ENCODE data around the gene KBTBD12.
"Not testable (repeated sequence)": the region's sequence is repeated elsewhere in the genome, so short reads cannot be mapped to it uniquely, and the experiment has no call there.

KBTBD12 gene, protein sequence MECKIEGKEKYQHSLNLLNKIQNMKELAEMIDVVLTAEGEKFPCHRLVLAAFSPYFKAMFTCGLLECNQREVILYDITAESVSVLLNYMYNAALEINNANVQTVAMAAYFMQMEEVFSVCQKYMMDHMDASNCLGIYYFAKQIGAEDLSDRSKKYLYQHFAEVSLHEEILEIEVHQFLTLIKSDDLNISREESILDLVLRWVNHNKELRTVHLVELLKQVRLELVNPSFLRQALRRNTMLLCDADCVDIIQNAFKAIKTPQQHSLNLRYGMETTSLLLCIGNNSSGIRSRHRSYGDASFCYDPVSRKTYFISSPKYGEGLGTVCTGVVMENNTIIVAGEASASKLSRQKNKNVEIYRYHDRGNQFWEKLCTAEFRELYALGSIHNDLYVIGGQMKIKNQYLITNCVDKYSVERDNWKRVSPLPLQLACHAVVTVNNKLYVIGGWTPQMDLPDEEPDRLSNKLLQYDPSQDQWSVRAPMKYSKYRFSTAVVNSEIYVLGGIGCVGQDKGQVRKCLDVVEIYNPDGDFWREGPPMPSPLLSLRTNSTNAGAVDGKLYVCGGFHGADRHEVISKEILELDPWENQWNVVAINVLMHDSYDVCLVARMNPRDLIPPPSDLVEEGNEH

DNA sequence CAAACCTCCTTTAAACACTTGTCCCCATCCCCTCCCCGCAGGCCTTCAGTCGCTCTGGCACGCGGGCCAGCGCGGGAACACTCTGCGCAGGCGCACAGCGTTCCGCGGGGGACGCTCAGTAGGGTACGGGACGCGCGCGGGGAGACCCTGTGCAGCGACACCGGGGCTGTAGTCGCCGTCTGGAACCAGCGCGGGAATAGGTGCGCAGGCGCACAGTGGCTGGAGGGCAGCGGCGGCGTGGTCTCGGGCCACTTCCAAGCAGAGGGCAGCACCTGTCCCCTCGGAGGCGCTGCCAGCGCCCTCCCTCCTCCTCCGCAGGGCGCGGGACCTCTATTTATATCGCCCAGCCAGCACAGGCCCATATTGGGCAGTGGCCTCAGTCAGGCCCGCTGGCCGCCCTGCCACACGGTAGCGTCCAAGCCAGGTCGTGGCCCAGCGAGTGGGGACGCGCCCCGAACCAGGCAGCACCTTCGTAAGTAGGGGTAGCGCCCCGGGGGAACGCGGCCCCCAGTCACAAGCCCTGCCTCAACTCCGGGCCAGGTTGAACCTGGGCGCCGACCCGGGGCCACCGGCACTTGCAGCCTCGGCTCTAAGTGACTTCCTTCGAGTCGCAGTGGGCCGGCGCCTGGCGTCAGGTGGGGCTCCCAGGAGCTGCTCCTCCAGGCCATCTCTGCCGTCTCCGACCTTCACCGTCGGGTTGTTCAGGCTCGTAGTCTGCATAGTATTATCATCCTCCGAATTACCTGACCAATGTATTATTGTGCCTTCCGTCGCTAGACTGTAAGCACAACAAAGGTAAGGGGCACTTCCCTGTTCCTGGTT, at the start of gene KBTBD12:
KBTBD12 (plus strand) TSS at position 118 of the 822 bp plus-strand sequence. CDS start 7,830 bp downstream, outside the sequence.
- no peak for DNase-seq

DNA sequence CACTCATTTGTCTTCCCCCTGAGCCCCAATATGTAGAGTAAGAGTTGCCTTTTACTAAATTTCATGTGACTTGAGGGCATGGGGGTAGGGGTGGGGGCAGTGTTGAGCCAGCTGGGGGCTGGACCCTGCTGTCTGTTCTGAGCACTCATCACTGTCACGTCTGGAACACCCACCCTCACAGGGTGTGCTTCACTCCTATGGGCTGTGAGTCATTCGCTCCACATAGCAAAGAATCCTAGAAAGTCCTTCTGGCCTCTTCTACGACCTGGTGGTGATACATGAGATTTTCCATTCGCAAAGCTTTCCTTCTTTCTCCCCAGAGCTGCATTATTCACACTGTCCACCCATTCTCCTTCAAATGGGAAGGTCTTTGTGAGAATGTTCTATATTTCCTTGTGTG, 49.1 kb upstream of the KBTBD12 start:
- DNase-seq: no peak

DNA sequence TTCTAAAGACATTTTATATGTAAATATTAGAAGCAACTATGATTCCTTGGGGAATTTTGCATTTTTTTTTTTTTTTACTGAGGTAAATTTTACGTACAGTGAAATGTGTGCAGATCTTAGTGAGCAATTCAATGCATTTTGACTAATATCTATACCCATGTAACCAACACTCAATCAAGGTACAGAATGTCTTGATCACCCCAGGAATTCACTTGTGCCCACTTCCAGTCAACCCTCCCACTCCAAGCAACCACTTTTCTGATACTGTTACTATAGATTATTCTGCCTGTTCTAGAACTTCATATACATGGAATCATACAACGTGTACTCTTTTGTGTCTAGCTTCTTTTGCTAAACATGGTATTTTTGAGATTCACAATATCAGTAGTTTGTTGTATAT, 47.6 kb upstream of the KBTBD12 start:
- DNase-seq: no peak

DNA sequence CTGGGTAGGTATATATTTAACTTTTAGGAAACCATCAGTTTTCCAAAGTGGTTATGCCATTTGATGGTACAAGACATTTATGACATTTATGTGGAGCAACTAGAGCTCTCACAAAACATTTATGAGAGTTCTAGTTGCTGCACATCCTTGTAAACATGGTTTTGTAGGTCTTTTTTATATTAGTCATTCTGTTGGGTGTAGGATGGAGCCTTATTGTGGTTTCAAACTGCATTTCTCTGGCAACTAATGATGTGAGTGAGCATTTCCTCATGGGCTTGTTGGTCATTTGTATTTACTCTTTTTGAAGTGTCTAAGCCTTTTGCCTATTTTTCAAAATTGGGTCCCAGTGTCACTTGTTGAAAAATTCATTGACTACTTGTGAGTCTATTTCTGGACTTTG, 47.0 kb upstream of the KBTBD12 start:
- no peak for DNase-seq

DNA sequence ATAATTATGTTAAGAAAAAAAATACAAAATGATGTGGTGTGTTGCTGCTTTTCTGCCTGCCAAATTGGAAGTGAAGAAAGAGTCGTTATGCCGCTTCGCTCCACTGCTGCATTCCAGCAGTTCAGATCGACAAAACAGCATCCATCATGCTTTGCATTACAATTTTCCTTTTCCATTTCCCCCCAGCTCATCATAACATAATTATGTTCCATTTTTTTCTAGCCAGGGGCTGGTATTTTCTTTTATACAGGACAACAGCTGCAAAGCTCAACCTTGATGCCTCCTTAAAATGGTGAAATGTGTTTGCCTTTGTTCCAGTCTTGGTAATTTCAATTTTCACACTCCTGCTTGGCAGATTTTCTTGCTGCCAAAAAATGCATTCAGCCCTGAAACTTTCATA, 44.9 kb upstream of the KBTBD12 start:
- DNase-seq: no peak

DNA sequence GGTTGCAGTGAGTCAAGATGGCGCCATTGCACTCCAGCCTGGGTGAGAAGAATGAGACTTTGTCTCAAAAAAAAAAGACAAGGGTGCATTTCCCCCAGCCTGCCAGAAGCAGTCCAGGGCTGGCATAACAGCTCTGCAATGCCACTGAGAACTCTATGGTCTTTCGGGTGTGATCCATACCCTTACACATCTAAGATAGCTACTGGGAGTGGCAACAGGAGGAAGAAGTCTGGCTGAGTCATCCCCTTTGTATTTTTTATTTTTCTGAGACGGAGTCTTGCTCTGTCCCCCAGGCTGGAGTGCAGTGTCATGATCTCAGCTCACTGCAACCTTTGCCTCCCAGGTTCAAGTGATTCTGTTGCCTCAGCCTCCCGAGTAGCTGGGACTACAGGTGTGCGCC, 40.9 kb upstream of the KBTBD12 start:
- DNase-seq: not testable (repeated sequence)

DNA sequence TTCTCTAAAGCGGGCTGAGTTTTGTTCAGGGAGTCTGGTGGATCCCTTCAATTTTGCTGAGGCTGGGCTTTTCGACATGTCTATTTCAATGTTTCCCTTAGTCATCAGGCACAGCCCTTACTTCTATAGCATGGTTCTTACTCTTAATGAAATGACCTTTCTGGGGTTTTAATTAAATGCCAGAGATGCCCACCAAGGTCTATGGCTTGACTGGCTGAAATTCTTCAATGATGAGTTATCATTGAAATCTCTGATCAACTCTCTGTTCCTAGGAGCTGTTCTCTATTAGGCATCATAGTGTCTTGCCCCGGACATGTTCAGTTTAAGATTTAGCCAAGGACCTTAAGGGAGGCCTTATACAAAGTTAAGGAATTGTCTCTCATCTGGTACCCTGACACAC, 33.4 kb upstream of the KBTBD12 start:
- DNase-seq: no peak

DNA sequence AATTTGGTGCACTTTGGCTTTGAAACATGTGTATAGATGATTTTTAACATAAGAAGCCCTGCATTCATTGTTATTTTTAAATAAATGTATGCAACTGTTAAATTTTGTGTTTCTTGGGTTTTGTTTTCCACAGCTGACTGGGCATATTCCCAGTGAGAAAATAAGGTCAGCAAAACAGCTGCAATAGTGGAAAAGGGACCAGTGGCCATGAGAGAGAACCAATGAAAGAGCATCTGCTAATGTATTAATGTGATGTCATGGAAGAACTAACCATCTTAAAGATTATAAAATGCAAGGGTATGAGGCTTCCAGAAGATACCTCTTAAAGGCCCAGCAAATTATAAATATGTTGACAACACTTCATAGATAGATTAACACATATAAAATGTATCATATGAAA, 31.0 kb upstream of the KBTBD12 start:
- no peak for DNase-seq

DNA sequence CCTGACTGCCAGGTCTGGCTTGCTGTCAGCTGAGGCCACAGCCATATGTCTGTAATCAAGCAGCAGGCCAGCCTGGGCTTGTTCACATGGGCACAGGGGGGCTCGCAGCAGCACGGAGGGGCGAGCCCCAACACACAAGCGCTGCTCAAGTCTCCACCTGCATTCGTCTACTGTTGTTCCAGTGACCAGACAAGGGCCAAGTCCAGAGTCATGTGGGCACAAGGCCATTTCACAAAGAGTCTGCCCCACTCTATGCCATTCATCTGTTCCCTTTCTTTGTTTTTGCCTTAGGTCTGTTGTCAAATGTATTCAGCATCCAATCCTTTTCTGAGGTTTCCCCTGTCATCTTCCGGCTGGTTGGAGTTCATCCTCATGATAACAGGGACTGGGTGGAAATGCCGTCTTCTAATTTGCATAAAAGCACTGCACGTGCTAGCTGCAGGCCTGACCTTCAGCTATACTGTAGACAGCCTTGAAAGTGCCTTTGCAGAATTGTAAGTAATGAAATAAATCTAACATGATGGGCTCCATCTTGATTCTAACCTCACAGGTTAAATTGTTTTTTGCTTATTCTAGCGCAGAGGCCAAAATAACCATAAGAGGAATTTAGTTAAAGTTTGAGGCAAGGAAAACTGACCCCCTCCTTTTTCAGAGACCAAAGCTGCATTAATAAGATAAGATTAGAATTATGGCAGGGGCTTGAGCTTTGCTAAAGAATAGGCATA, 28.6 kb upstream of the KBTBD12 start:
- no peak for DNase-seq

DNA sequence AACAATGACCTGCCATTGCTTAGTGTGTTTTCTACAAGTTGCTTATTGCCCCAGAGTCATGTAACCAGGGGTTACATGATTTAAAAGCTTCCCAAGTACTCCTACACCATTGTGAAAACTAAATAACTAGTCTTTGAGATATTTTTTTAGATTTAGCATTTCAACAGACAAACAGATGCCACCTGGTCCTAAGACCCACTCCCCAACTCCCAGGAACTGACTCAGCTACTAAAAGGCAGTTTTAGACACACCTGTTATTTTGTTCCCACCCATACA, 28.1 kb upstream of the KBTBD12 start:
- no peak for DNase-seq

DNA sequence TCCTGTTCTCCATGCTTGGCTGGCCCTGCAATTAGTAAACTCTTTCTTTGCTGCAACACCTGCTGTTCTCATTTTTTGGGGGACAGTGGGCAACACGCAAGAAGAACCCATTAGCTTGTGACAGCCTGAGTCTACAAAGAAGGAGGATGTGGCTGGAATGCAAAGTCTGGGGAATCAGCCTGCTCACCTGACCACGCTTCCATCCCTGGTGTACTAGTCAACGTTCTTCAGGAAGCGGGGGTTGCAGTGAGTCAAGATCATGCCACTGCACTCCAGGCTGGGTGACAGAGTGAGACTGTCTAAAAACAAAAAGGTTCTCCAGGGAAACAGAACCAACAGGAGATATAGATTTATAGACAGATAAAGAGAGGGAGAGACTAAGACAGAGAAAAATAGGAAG, 27.7 kb upstream of the KBTBD12 start:
- no peak for DNase-seq

DNA sequence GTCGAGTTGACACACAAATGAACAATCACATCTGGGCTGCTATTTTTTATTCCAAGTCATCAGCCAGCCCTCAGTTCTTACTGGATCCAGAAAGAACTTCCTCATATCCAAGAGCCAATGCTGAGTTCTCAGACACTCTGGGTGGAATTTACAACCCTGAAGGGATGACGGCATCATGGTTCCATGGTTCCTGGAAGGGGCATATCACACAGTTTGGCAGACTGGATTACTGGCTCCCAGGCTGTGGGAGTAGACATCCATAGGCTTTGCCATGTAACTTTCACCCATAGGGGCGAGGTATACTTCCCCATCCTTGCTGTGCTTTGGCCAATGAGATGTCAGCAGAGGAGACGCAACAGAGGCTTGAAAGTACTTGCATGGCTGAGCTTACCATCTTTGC, 26.9 kb upstream of the KBTBD12 start:
- DNase-seq: no peak

DNA sequence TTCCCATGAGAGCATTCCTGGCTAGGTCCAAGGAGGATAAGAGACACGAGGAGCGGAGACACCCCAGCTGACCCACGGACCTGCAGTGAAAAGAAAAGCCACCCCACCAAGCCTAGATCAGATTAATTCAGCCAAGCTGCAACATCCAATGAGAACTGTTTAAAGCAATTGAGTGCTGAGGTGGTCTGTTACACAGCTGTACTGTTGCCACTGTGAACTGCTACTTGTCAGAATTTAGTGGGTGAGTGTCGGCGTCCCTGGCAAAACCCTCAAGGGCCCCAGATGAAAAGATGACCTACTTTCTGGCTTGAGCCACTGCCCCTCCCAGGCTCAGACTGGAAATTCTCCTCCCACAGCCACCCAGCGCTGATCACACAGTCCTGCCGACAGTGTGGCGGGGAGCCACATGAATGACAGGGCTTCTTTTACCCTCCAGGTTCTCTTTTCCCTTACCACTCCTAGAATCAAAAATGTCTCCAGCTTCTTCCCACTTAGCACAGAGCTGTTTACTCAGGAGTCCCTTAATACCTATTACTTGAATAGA, 26.4 kb upstream of the KBTBD12 start:
- no peak for DNase-seq

DNA sequence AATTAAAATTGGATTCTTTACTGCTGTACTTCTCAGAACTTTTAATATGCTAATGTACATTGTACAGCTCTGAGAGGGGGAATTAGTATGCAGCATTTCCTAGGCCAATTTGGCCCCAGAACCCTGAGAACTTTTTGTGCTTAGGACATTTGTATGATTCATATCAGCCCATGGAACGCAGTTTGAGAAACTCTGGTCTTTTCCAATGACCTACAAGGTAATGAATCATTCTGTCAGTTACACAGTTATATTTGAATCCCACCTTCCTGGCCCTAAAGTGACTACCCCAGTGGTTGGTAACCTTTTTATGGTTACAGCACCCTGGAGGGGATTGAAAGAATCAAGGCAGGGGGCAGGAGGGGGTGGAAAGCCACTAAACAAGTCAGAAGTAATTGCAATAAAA, 25.6 kb upstream of the KBTBD12 start:
- no peak for DNase-seq

DNA sequence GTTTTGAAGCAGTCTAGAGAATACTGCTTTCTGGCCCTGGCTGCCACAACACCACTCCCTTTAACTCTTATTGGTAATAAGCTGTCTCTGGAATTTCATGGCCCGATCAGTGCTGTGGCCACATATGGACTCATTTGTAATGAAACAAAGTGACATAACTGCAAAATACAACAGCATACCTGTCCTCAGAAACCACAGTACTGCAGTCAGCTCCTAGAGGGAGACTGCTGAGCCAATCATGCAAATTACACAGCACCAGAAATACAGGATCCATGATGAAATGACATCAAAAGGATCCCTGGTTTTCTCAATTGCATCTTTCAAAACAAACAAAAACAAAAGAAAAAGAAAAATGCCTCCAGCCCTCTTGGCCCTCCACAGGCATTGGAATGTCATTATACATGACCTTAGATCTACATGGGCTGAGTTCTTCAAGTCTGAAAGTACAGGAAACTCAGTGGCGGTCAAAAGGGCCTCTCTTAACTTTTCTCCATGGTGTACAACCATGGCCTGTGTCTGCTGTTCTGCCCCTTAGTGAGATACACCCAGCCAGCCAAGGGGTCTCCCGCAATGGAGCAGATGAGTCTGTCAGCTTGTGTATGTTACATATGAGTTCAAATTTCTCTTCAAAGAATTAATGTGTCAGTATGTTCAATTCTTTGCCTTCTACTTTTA, 24.9 kb upstream of the KBTBD12 start:
- DNase-seq: no peak

DNA sequence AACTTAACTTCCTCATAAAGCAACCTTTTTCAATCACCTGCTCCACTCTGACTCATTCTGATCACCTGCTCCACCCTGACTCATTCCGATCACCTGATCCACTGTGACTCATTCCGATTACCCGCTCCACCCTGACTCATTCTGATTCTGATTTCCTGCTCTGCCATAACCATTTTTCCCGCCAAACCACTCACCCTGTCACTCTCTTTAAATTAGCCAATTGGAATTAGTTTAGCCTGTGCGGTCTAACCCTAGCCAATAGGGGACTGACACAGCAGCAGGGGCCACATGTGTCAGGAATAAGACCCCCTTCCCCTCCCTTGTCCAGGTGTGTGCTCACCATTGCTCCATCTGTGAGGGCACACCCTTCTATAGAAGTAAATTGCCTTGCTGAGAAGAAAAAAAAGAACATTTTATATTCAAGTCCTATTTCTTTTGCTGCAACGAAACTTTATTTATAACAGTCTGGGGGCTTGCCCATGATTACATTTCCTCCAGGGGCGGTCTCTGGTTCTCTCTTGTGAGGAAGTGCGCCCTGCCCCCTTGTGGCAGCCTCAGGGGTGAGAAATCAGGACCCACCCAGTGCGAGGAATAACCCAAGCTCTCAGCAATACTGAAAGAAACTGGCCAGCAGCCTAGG, 24.3 kb upstream of the KBTBD12 start:
- DNase-seq: not testable (repeated sequence)

DNA sequence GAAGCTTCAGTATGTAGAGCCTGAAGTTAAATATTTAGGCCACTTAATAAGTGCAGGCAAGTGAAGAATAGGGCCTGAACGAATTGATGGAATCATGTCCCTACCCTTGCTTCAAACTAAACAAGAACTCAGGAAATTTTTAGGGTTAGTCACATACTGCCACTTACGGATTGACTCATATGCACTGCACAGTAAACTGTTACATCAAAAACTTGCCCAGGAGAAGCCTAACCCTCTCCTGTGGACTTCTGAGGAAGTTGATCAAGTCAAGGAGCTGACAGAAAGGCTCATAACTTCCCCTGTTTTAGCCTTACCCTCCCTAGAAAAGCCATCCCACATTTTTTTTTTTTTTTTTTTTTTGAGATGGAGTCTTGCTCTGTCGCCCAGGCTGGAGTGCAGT, 20.6 kb upstream of the KBTBD12 start:
- no peak for DNase-seq

DNA sequence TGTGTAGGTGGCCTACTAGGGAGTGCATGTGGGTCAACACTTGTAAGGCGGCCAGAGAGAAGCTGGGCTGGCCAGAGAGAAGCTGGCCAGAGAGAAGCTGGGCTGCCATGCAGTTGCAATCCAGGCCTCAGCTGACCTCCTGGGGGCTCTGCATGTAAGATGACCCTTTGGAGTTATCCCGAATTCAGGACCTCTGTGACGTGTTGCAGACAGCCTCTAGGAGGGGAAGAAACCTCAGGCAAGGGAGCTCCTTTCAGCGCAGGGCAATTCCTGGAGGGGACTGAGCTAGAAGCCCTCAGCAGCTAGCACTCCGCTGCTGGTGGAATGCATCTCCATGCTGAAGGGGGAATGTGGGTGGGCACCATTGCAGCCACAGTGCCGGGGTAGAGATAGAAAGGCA, 15.8 kb upstream of the KBTBD12 start:
- no peak for DNase-seq

DNA sequence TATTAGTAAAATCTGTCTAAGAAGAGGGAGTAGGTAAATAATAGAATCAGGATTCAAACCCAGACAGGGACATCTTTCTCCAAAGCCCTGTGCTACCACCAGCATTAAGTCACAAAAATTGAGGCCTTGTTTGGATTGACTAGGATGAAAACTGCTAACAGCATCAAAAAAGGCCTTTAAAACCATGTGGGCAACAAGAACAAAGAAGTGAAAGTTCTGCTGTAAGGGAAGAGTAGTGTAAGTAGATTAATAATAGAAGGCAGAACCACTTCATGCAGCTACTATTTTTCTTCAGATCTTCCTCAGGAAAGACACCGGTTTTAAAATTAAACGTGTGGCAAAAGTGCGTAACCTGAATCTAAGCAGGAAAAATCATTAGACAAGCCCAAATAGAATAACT, 15.3 kb upstream of the KBTBD12 start:
- DNase-seq: no peak

DNA sequence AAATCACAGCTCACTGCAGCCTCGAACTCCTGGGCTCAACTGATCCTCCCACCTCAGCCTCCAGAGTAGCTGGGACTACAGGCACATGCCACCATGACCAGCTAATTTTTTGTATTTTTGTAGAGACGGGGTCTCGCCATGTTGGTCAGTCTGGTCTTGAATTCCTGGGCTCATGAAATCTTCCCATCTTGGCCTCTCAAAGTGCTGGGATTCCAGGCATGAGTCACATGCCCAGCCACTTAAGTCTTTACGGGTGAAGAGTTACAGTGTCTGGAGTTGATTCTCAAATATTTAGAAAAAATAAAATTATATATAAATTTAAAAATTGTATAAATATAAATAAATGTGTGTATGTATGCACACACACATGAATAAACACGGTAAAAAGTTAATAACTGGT, 14.5 kb upstream of the KBTBD12 start:
- no peak for DNase-seq

DNA sequence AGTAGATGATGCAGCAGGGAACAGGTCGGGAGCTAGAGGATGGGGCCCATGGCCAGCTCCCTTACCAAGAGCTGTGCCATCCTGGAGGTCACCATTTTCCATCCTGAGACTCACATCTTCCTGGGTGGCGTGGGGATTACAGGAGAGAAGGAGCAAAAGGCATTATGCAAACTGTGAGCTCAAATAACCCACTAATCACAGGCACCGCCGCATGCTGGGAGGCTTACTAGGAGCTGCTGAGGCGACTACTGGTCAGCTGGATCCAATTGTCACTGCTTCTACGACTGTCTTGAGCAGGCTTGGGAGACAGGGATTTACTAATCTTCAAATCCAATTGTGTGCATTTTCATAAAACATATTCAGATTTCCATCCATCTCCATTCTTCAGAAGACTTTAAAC, 12.5 kb upstream of the KBTBD12 start:
- DNase-seq: no peak

Measured in activated effector memory CD4-positive, alpha-beta T cell treated with Interleukin-2 at 50 U/mL for 16 hours (primary cell).